ENCODE measurements around the gene ALDH1A1. TPM values are rescaled to one million over a fixed set of nuclear protein-coding genes. Genes with fewer than 3 reads are reported as not detected.

Gene ALDH1A1
- polyA plus RNA-seq, 3 donors = 256 to 292 (median 277) TPM

DNA sequence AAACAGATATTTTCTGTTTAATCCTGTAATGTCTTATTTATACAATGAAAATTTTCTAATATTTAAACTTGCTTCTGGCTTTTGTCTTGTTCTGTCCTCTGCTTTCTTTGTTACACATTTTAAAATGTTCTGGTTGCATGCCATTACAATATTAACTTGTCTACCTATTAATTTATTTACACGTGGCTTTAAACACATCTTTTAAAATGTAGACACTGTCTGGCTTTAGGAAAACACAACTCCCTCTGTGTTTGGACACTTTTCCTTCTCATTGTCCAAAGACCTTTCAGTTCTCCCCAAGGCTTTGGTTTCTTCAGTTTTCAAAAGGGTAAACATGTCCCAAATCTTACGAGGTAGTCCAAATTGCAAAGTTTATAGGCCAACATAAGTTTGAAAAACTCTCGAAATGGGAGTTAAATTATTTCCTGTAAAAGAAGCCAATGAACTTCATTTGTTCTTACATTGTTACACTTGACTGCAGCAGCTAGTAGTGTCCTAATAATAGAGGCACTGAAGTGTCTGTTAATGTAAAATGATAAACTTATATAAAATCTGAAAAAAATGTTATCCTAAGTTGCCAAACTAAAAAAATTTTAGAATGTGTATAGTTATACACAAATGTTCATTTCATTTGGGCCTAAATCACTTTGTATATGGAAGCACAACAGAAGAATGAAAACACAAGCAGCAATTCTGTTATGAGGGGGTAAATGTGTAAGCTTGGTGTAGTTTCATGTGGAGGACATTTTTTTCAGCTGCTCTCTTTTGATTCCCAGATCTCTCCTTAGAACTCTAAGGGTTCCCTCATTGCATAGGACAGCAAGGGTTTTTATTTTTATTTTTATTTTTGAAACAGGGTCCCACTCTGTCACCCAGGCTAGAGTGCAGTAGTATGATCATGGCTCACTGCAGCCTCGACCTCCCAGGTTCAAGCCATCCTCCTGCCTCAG is 53.8 kb downstream of the ALDH1A1 start:
- DNase-seq = no peak

DNA sequence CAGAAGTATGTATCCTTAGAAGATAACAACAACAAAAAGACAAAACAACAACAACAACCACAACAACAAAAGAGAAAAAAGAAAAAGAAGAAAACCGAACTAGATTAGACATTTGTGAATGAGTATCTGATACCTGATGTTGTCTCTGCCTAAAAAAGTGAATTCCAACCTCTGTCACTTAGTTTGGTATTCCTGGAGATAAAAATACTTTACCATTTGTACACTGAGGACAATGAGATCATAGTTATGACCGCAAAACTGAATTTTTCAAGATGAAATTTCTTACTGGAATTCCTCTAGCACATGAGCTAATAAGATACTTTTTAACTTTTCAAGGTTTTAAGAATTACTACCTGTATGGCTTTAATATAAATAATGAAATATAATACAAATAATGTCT is 54.5 kb downstream of the ALDH1A1 start:
- no peak for DNase-seq

- no peak for DNase-seq
These were observed 55.7 kb downstream of the ALDH1A1 start for GRCh38 chr9:72897069-72897649.

DNA sequence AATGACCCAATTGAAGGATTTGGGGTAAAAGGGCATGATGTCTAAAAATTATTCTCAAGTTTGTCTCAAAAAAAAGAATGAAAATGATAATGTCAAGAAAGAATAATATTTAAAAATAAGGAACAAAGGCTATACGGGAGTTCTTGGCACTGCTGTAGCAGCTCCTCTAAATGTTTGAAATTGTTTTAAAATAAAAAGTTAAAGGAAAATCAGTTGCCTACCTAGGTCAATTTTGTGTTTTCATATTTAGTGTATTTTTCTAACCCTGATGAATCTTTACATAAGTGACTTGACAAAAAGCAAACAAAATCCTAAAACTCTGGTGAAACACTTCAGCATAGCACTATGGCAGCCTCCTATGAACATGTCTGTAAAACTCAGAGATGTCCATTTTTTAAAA is 56.4 kb downstream of the ALDH1A1 start:
- no peak for DNase-seq

DNA sequence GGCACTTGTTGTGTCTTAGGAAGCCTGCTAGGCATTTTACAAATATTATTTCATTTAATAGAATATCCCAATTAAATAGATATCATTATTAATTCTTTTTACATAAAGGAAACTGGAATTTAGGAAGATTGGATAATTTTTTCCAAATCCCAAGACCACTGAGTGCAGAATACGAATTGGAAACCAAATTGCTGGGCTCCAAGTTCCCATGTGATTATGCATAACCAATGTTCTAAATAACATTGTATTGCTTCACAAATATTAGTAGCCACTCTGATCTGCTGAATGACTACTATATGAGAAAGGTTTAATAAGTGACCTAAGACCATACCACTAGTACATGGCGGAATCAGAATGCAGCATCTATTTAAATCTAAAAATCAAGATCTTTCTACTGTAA is 57.7 kb downstream of the ALDH1A1 start:
- DNase-seq = no peak

- DNase-seq = no peak
These were observed 58.5 kb downstream of the ALDH1A1 start for GRCh38 chr9:72894342-72894741.

GRCh38 chr9:72893437-72893836 is 59.4 kb downstream of the ALDH1A1 start:
- DNase-seq = no peak

- no peak for DNase-seq
These were observed 61.8 kb downstream of the ALDH1A1 start for GRCh38 chr9:72891043-72891442.

- no peak for DNase-seq
These were observed 63.9 kb downstream of the ALDH1A1 start for GRCh38 chr9:72888943-72889342.

DNA sequence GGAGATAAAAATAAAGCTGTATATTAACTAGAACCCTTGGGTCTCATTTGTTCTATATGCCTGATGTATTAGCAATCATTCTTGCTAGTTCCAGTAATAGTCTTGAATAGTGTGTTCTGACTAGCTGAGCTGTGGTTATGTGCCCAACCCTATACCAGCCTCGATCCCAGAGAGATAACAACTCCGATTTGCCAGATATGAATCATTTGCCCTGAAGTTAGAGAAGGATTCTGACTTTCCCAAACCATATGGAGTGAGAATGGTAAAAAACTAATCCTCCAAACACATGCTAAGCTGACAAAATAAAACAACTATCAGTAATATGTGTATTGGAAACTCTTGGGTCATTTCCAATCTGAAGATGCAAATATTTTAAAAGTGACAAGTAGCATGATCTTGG is 64.8 kb downstream of the ALDH1A1 start:
- DNase-seq = no peak

GRCh38 chr9:72886386-72886785 is 66.5 kb downstream of the ALDH1A1 start:
- no peak for DNase-seq

DNA sequence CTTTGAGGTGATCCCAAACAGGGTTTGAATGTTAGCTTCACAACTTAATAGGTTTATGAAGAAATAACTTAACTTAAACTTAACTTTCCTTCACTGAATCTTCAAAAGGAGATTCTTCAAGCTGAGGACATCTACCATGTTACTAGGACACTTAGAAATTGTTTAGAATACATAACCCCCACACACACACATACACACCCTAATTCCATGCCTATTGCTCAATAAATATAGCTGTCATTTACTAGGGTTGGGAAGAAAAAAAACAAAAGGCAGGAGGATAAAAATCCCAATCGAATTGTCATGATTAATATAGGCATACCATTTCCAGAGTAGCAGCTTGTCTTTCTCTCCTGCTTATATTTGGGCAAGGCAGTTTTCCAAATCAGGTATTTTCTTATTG is 68.3 kb downstream of the ALDH1A1 start:
- no peak for DNase-seq

GRCh38 chr9:72883875-72884274 is 69.0 kb downstream of the ALDH1A1 start:
- DNase-seq = no peak

GRCh38 chr9:72882117-72882775 is 70.6 kb downstream of the ALDH1A1 start:
- no peak for DNase-seq

DNA sequence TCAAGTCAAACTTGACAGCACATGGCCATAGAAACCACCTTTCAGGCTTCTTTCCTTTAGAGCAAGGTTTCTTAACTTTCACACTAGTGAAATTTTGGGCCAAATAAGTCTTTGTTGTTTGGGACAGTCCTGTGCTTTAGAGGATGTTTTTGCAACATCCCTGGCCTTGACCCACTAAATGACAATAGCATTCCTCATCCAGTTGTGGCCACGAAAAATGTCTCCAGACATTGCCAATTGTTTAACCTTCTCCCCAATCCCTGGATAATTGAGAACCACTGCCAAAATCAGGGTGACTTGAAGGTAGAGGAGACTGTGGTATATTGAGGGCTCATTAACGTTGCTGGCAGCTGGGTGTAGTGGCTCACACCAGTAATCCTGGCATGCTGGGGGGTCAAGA is 72.0 kb downstream of the ALDH1A1 start:
- no peak for DNase-seq

GRCh38 chr9:72875221-72875620 is 77.6 kb downstream of the ALDH1A1 start:
- no peak for DNase-seq

DNA sequence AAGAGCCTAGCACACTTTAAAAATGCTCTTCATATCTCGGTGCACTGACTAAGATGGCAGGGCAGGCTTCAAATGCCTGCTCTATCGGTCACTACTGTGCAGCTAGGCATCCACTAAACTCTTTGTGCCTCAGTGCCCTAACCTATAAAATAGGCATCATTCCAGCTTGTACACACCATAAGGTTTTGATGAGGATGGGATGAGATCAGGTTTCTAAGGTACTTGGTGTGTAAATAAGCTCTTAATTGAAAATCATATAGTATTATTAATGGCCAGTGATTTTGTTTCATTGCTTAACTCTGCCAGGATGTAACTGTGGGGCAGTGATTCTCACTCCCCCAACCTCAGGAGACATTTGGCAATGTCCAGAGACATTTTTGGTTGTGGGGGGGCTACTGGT is 78.5 kb downstream of the ALDH1A1 start:
- no peak for DNase-seq

- DNase-seq = no peak
These were observed 79.4 kb downstream of the ALDH1A1 start for GRCh38 chr9:72873456-72873855.

DNA sequence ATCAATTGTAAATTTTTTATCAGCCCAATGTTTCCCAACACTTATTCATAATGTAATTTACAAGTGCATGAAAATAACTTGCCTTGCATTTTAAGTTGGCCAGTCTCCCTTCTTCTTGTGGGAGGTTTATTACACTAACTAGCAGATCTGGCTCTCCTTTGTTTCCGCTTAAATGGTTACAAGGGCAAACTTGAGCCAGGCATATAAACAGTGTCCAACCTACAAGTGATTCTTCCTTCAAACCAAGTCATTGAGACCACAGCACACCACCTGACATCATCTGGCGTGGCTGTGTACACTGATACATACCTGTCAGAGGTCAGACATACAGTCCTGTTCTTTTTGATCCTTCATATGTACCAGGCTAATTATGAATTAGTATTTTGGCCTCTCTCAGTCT is 80.1 kb downstream of the ALDH1A1 start:
- DNase-seq = peak; percentile 31

- no peak for DNase-seq
These were observed 81.2 kb downstream of the ALDH1A1 start for GRCh38 chr9:72871685-72872084.

- DNase-seq = no peak
These were observed 88.5 kb downstream of the ALDH1A1 start for GRCh38 chr9:72864327-72864726.

GRCh38 chr9:72863456-72864094 is 89.3 kb downstream of the ALDH1A1 start:
- DNase-seq = no peak

All from renal pelvis (tissue), 4 donors.